ENCODE measurements around the gene ZNF580.

- no peak for TF ChIP-seq EZH2 (IDR thresholded peaks at IDR 0.05; ENCODE audit: borderline replicate concordance)
- no peak for TF ChIP-seq CTCF (IDR thresholded peaks at IDR 0.05; ENCODE audit: poor library complexity)
- no peak for TF ChIP-seq EZH2phosphoT487 (IDR thresholded peaks at IDR 0.05; ENCODE audit: low read depth, severe bottlenecking, unreplicated experiment)
Measured at GRCh38 chr19:55621673-55622231, 19.1 kb upstream of the ZNF580 start.
